Hair follicular keratinocyte (primary cell): ENCODE measurements around the gene CYP26B1. TPM values are rescaled to one million over a fixed set of nuclear protein-coding genes. Genes with fewer than 3 reads are reported as not detected.

ENCODE experiments used
- total RNA-seq: library from RNA; depleted of rRNA; stranded (reverse); fragments of >200 nt; gene quantifications from 2 replicates; pipeline ENCODE4 v1.2.3, GENCODE V29; 2015

CYP26B1 gene
- 2.9 and 3.6 TPM in 2 replicates for total RNA-seq

GRCh38 chr2:72147303-72147971 lies at the start of gene CYP26B1:
TSS of gene CYP26B1 (minus strand) at chr2:72147862. CDS start at chr2:72147834, 28 bp downstream.

